OCI-LY7 (cell line): ENCODE measurements around the gene CGRRF1. TPM values are rescaled to one million over a fixed set of nuclear protein-coding genes. Genes with fewer than 3 reads are reported as not detected.
A peak's percentile ranks its signal among the peaks of the same experiment; 100 is the strongest.

Experiments used
- BruUV-seq: library from RNA; stranded (reverse); fragments of 400-500 nt; replicated peaks from 2 replicates; lab custom pipeline; 2021; lab: Mats Ljungman, UMichigan
- CTCF ChIA-PET: fragments of 300-600 bp; sonication (Branson Sonifier 250); formaldehyde crosslinking; loops from one replicate; lab custom pipeline; 2022; ENCODE audit warnings: antibody characterized with exemption; ENCODE audit not compliant: unreplicated experiment; lab: Charles Lee
- POLR2A ChIA-PET: fragments of 300-600 bp; sonication (Branson Sonifier 250); formaldehyde crosslinking; loops from one replicate; lab custom pipeline; 2022; ENCODE audit warnings: antibody characterized with exemption; lab: Charles Lee
- DNase-seq: peaks from one replicate; pipeline ENCODE4 v3.0.0-alpha.2; 2015; ENCODE audit warnings: low spot score
- H2AFZ ChIP-seq: fragments of 200-600 bp; sonication (generic), shearing (Covaris generic); 2 replicates; pipeline ENCODE4 v1.6.1; 2014; ENCODE audit warnings: mild to moderate bottlenecking, antibody characterized with exemption, low read length, moderate library complexity
- H3K27ac ChIP-seq: fragments of 200-600 bp; sonication (generic); 2 replicates; pipeline ENCODE4 v1.5.1; 2014; ENCODE audit warnings: mixed run types, low read depth, mild to moderate bottlenecking, moderate library complexity, low read length, inconsistent platforms; ENCODE audit not compliant: poor library complexity, severe bottlenecking
- H3K36me3 ChIP-seq: fragments of 200-600 bp; sonication (generic); 2 replicates; pipeline ENCODE4 v1.6.1; 2014; ENCODE audit warnings: mild to moderate bottlenecking, antibody characterized with exemption, low read length, moderate library complexity, mixed read lengths; ENCODE audit not compliant: insufficient read depth
- H3K4me1 ChIP-seq: fragments of 200-600 bp; sonication (generic); 2 replicates; pipeline ENCODE4 v1.5.1; 2014; ENCODE audit warnings: mild to moderate bottlenecking, low read length; ENCODE audit not compliant: insufficient read depth, poor library complexity, severe bottlenecking
- H3K4me2 ChIP-seq: fragments of 200-600 bp; sonication (generic); 2 replicates; pipeline ENCODE4 v1.6.1; 2014; ENCODE audit warnings: mild to moderate bottlenecking, low read length
- H3K4me3 ChIP-seq: fragments of 200-600 bp; sonication (generic); 2 replicates; pipeline ENCODE4 v1.5.1; 2014; ENCODE audit warnings: mild to moderate bottlenecking, low read depth, low read length; ENCODE audit not compliant: poor library complexity, severe bottlenecking
- H3K79me2 ChIP-seq: fragments of 200-600 bp; sonication (generic); 2 replicates; pipeline ENCODE4 v1.6.1; 2016; ENCODE audit warnings: low read depth, mild to moderate bottlenecking, low read length, moderate library complexity, mixed read lengths; ENCODE audit not compliant: insufficient read depth
- H3K9me2 ChIP-seq: fragments of 200-600 bp; sonication (generic); 2 replicates; pipeline ENCODE4 v1.6.1; 2016; ENCODE audit warnings: mild to moderate bottlenecking, low read length, mixed read lengths; ENCODE audit not compliant: insufficient read depth
- H3K9me3 ChIP-seq: fragments of 200-600 bp; sonication (generic); 2 replicates; pipeline ENCODE4 v1.6.1; 2014; ENCODE audit warnings: mild to moderate bottlenecking, mixed run types, low read length, mixed read lengths
- H4K20me1 ChIP-seq: fragments of 200-600 bp; sonication (generic); 2 replicates; pipeline ENCODE4 v1.6.1; 2014; ENCODE audit warnings: mild to moderate bottlenecking, antibody characterized with exemption, low read length, moderate library complexity, mixed read lengths; ENCODE audit not compliant: insufficient read depth
- EZH2phosphoT487 ChIP-seq: fragments of 200-600 bp; sonication (generic); IDR thresholded peaks from 2 replicates; pipeline ENCODE4 v1.6.1; 2018; ENCODE audit warnings: low read depth, borderline replicate concordance, mild to moderate bottlenecking, mixed run types, antibody characterized with exemption, low read length, moderate library complexity, mixed read lengths
- intact Hi-C: fragments of 100-400 bp; cut with micrococcal nuclease; formaldehyde crosslinking; loops from one replicate; pipeline ENCODE4 v1.10.0; 2022; ENCODE audit not compliant: unreplicated experiment
- total RNA-seq, 2 experiments: library from RNA; depleted of rRNA in 1 of 2; stranded (reverse); fragments of >200 nt in 1 of 2; shearing (Covaris generic) in 1 of 2; gene quantifications; 2 replicates each; pipeline ENCODE4 v1.2.3, GENCODE V29; 2014 to 2022
- TF ChIP-seq, protein P1 (sequence below): fragments of 200-600 bp; sonication (generic); conservative IDR thresholded peaks from 2 replicates; pipeline ENCODE4 v1.5.1; 2014; ENCODE audit warnings: mild to moderate bottlenecking, antibody characterized with exemption, low read length, moderate library complexity, mixed read lengths

The CGRRF1 gene
- total RNA-seq, 2 experiments from 2014 or later, result 8.4 to 13.4 TPM

DNA sequence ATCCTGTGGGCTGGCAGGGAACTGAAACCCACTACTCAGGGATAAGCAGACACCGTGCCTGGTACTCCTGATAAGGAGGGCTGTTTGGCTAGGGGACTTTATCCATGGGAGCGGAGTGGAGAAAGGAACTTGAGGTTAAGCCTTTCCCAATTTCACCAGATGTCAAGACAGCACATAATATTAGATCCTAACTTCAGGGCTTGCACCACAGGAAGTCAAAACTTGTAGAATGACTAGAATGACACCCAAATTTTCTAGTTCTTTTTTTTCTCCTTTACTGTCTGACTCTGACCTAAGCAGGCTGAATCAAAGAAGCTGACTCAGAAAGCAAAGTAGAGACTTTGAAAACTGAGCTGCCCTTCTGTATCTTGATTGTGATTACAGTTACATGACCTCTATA, 7.1 kb upstream of the CGRRF1 start:
- H3K27ac ChIP-seq, result no peak overlapping the region
- TF ChIP-seq EZH2phosphoT487, result no peak
- TF ChIP-seq, protein P1, sequence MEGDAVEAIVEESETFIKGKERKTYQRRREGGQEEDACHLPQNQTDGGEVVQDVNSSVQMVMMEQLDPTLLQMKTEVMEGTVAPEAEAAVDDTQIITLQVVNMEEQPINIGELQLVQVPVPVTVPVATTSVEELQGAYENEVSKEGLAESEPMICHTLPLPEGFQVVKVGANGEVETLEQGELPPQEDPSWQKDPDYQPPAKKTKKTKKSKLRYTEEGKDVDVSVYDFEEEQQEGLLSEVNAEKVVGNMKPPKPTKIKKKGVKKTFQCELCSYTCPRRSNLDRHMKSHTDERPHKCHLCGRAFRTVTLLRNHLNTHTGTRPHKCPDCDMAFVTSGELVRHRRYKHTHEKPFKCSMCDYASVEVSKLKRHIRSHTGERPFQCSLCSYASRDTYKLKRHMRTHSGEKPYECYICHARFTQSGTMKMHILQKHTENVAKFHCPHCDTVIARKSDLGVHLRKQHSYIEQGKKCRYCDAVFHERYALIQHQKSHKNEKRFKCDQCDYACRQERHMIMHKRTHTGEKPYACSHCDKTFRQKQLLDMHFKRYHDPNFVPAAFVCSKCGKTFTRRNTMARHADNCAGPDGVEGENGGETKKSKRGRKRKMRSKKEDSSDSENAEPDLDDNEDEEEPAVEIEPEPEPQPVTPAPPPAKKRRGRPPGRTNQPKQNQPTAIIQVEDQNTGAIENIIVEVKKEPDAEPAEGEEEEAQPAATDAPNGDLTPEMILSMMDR, result no peak
- H4K20me1 ChIP-seq, result no peaks in the 10 kb centered on the region
- BruUV-seq, result no TSS peak
- no peaks in the 10 kb centered on the region for H3K9me2 ChIP-seq
- H3K9me3 ChIP-seq, result no peaks in the 10 kb centered on the region
- CTCF ChIA-PET, result no interaction called here
- no peaks in the 10 kb centered on the region for H3K36me3 ChIP-seq
- H3K4me3 ChIP-seq, result no peak overlapping the region
- H3K4me1 ChIP-seq, result peaks cover 5% of the 10 kb centered on the region
- no peak for DNase-seq
- no peak overlapping the region for H2AFZ ChIP-seq
- intact Hi-C loops, result no loop called here
- no peaks in the 10 kb centered on the region for H3K79me2 ChIP-seq
- H3K4me2 ChIP-seq, result no peak overlapping the region
- POLR2A ChIA-PET, result interaction anchor here (1.1 kb wide), 1 partner anchor 13 kb away, joined by 3 read pairs; no protein-coding TSS in a partner anchor

GRCh38 chr14:54503486-54503885, 6.2 kb upstream of the CGRRF1 start:
- Histone ChIP-seq H3K9me3 (no peaks in the 10 kb centered on the region), H4K20me1 (no peaks in the 10 kb centered on the region), H2AFZ (peak overlapping the region; percentile 54), H3K36me3 (no peaks in the 10 kb centered on the region), H3K79me2 (no peaks in the 10 kb centered on the region), H3K4me2 (no peak overlapping the region), H3K4me3 (no peak overlapping the region), H3K9me2 (no peaks in the 10 kb centered on the region), H3K27ac (no peak overlapping the region), H3K4me1 (peaks cover 5% of the 10 kb centered on the region)
- no peak for TF ChIP-seq EZH2phosphoT487
- TF ChIP-seq, protein P1, result peak; percentile 65
- ChIA-PET CTCF (no interaction called here), POLR2A (interaction anchor here (0.6 kb wide), 1 partner anchor 10 kb away, joined by 3 read pairs; no protein-coding TSS in a partner anchor)
- BruUV-seq, result no TSS peak
- peak; percentile 27 for DNase-seq
- intact Hi-C loops, result no loop called here

GRCh38 chr14:54512393-54512792, 2.7 kb downstream of the CGRRF1 start:
- no peak overlapping the region for H3K4me3 ChIP-seq
- peaks cover 18% of the 10 kb centered on the region for H3K4me1 ChIP-seq
- no peak for DNase-seq
- H3K27ac ChIP-seq, result no peak overlapping the region
- CTCF ChIA-PET, result no interaction called here
- H3K36me3 ChIP-seq, result peaks cover 31% of the 10 kb centered on the region
- H2AFZ ChIP-seq, result no peak overlapping the region
- H3K4me2 ChIP-seq, result no peak overlapping the region
- 0 out of 2 replicates have a peak, but pooled peaks cover 5% of the 10 kb centered on the region for H4K20me1 ChIP-seq
- BruUV-seq, result no TSS peak
- intact Hi-C loops, result no loop called here
- H3K9me2 ChIP-seq, result no peaks in the 10 kb centered on the region
- TF ChIP-seq, protein P1, result no peak
- TF ChIP-seq EZH2phosphoT487, result no peak
- peaks cover 33% of the 10 kb centered on the region for H3K79me2 ChIP-seq
- peaks cover 25% of the 10 kb centered on the region for H3K9me3 ChIP-seq
- POLR2A ChIA-PET, result interaction anchor here (0.6 kb wide), 1 partner anchor 116 kb away, joined by 5 read pairs; no protein-coding TSS in a partner anchor
